HepG2 (cell line): ENCODE results near the gene ZBTB46. TPM values are rescaled to one million over a fixed set of nuclear protein-coding genes. Genes with fewer than 3 reads are reported as not detected.

ENCODE experiments used
- BRD4 ChIP-seq: sonication (generic); formaldehyde crosslinking; IDR thresholded peaks from 2 replicates; pipeline ENCODE4 v1.4.0; 2020; ENCODE audit warnings: missing genetic modification reagents
- HNF1B ChIP-seq: sonication (generic); formaldehyde crosslinking; IDR thresholded peaks from 2 replicates; pipeline ENCODE4 v1.5.1; 2020; ENCODE audit warnings: mild to moderate bottlenecking, moderate library complexity, missing genetic modification reagents
- KMT2B ChIP-seq: IDR thresholded peaks from 2 replicates; pipeline ENCODE4 v1.6.1; 2016; ENCODE audit warnings: missing genetic modification reagents, missing compliant biosample characterization
- NFRKB ChIP-seq: fragments of 450-650 bp; IDR thresholded peaks from 2 replicates; pipeline ENCODE4 v1.6.1; 2017
- NFYC ChIP-seq: IDR thresholded peaks from 2 replicates; pipeline ENCODE4 v1.6.1; 2016; ENCODE audit warnings: missing genetic modification reagents, missing compliant biosample characterization
- RBM22 ChIP-seq: fragments of 200-400 bp; formaldehyde crosslinking; optimal IDR thresholded peaks from 2 replicates; pipeline ENCODE3; 2017; ENCODE audit warnings: mild to moderate bottlenecking, low read length, moderate library complexity
- RXRA ChIP-seq: sonication (generic); formaldehyde crosslinking; IDR thresholded peaks from 2 replicates; pipeline ENCODE4 v1.5.1; 2020; ENCODE audit warnings: missing genetic modification reagents
- SRSF9 ChIP-seq: fragments of 200-400 bp; formaldehyde crosslinking; IDR thresholded peaks from 2 replicates; pipeline ENCODE4 v1.6.1; 2018; ENCODE audit warnings: borderline replicate concordance, mild to moderate bottlenecking, low read depth, low read length; ENCODE audit not compliant: insufficient read depth, poor library complexity, severe bottlenecking
- TRAFD1 ChIP-seq: sonication (generic); formaldehyde crosslinking; IDR thresholded peaks from 2 replicates; pipeline ENCODE4 v1.5.1; 2020; ENCODE audit warnings: missing genetic modification reagents, mild to moderate bottlenecking, borderline replicate concordance
- UBTF ChIP-seq: sonication (generic); formaldehyde crosslinking; IDR thresholded peaks from 2 replicates; pipeline ENCODE4 v1.4.0; 2020; ENCODE audit warnings: mild to moderate bottlenecking, missing genetic modification reagents
- ZBTB25 ChIP-seq: IDR thresholded peaks from 2 replicates; pipeline ENCODE4 v1.6.1; 2018; ENCODE audit warnings: missing genetic modification reagents
- ZHX2 ChIP-seq, 2 experiments: sonication (generic) in 1 of 2; formaldehyde crosslinking in 1 of 2; IDR thresholded peaks; 2 replicates each; pipeline versions ENCODE4 v1.6.1 to v1.9.0; 2014 to 2022; ENCODE audit warnings: antibody characterized with exemption in 1 of 2, borderline replicate concordance in 1 of 2, inconsistent platforms in 1 of 2, low read depth in 1 of 2, missing genetic modification reagents in 1 of 2
- ZNF225 ChIP-seq: sonication (generic); formaldehyde crosslinking; IDR thresholded peaks from 2 replicates; pipeline ENCODE4 v1.4.0; 2020; ENCODE audit warnings: mild to moderate bottlenecking, missing genetic modification reagents
- ZNF749 ChIP-seq: sonication (generic); formaldehyde crosslinking; IDR thresholded peaks from 2 replicates; pipeline ENCODE4 v1.8.0; 2022; ENCODE audit warnings: mild to moderate bottlenecking, missing genetic modification reagents, moderate library complexity, borderline replicate concordance
- ZNF768 ChIP-seq: sonication (generic); formaldehyde crosslinking; IDR thresholded peaks from 2 replicates; pipeline ENCODE4 v1.4.0; 2020; ENCODE audit warnings: missing genetic modification reagents
- polyA plus RNA-seq, 8 experiments: library from polyadenylated mRNA; depleted of rRNA in 3 of 8; stranded (reverse) in 7 of 8; unstranded in 1 of 8; fragments of >200 nt; fragmentation: Illumina TruSeq in 4 of 8; extraction: Trizol in 4 of 8; gene quantifications; 2 replicates each; pipeline versions ENCODE4 v1.2.1 to v1.2.3, GENCODE V29; 2011 to 2016; ENCODE audit warnings: low read depth in 4 of 8, missing spikeins in 1 of 8, mixed read lengths in 1 of 8; ENCODE audit not compliant: insufficient read depth in 1 of 8
- total RNA-seq, 5 experiments: library from RNA; depleted of rRNA; stranded (reverse); fragments of >200 nt; fragmentation: Illumina TruSeq; extraction: Trizol; gene quantifications; 2 replicates each; pipeline ENCODE4 v1.2.3, GENCODE V29; 2016; ENCODE audit warnings: low read depth in 1 of 5

ZBTB46 gene
- total and polyA plus RNA-seq, 2 of the 13 experiments (the other 11 are each of a cell fraction or from before 2014, with no cell fraction given), result 1.6 to 13.5 TPM

- TF ChIP-seq ZHX2 (IDR thresholded peaks at IDR 0.05; ENCODE audit: low read depth) (no peak), ZHX2 (CRISPR knock-in tag; IDR thresholded peaks at IDR 0.05; ENCODE audit: borderline replicate concordance) (no peak), TRAFD1 (CRISPR knock-in tag) (no peak), NFYC (CRISPR knock-in tag) (no peak), BRD4 (no peak), HNF1B (CRISPR knock-in tag) (no peak), RXRA (CRISPR knock-in tag) (peak; percentile 20; the same call in 1 of the 2 replicates), UBTF (no peak), NFRKB (no peak), SRSF9 (no peak), ZNF749 (CRISPR knock-in tag) (no peak), ZNF225 (CRISPR knock-in tag) (0 out of 2 replicates have a peak, but pooled peaks have one; percentile 36), RBM22 (peak; percentile 2), ZNF768 (CRISPR knock-in tag) (peak; percentile 22; the same call in 1 of the 2 replicates), ZBTB25 (CRISPR knock-in tag) (no peak), KMT2B (CRISPR knock-in tag) (no peak)
Observed at GRCh38 chr20:63693733-63694583, 137.1 kb downstream of the ZBTB46 start (continued).
